ENCODE data around the gene MYO5B.

The MYO5B gene

GRCh38 chr18:50131591-50131990 lies 63.4 kb downstream of the MYO5B start:
- no peaks in the 10 kb centered on the region for H3K4me1 ChIP-seq (ENCODE audit: low read depth, poor library complexity, severe bottlenecking)
- H3K79me2 ChIP-seq (ENCODE audit: insufficient read depth, low read depth), result no peaks in the 10 kb centered on the region
- H3K27ac ChIP-seq, result no peak overlapping the region
- no peak for TF ChIP-seq CTCF (conservative IDR thresholded peaks at IDR 0.05; ENCODE audit: low read depth, low read length)
- no peak overlapping the region for H2AFZ ChIP-seq (ENCODE audit: low read depth)
- no peak overlapping the region for H3K4me3 ChIP-seq (IDR thresholded peaks at IDR 0.05; ENCODE audit: insufficient read depth, low read depth, low read length)
- no peaks in the 10 kb centered on the region for H3K27me3 ChIP-seq (ENCODE audit: insufficient read depth, low read depth)
- H3K36me3 ChIP-seq (ENCODE audit: insufficient read depth), result no peaks in the 10 kb centered on the region
- H3K9ac ChIP-seq, result no peak overlapping the region
- no peaks in the 10 kb centered on the region for H4K20me1 ChIP-seq (ENCODE audit: insufficient read depth)
- H3K4me2 ChIP-seq, result no peak overlapping the region

- Histone ChIP-seq H3K4me2 (no peak overlapping the region), H2AFZ (ENCODE audit: low read depth) (no peak overlapping the region), H3K27me3 (ENCODE audit: insufficient read depth, low read depth) (no peaks in the 10 kb centered on the region), H3K79me2 (ENCODE audit: insufficient read depth, low read depth) (no peaks in the 10 kb centered on the region), H3K4me3 (IDR thresholded peaks at IDR 0.05; ENCODE audit: insufficient read depth, low read depth, low read length) (no peak overlapping the region), H3K27ac (no peak overlapping the region), H3K9ac (no peak overlapping the region), H3K36me3 (ENCODE audit: insufficient read depth) (no peaks in the 10 kb centered on the region), H4K20me1 (ENCODE audit: insufficient read depth) (no peaks in the 10 kb centered on the region), H3K4me1 (ENCODE audit: low read depth, poor library complexity, severe bottlenecking) (no peaks in the 10 kb centered on the region)
- TF ChIP-seq CTCF (conservative IDR thresholded peaks at IDR 0.05; ENCODE audit: low read depth, low read length), result no peak
These were observed 66.3 kb downstream of the MYO5B start for GRCh38 chr18:50128506-50129271.

- TF ChIP-seq CTCF (conservative IDR thresholded peaks at IDR 0.05; ENCODE audit: low read depth, low read length), result no peak
- Histone ChIP-seq H2AFZ (ENCODE audit: low read depth) (no peak overlapping the region), H4K20me1 (ENCODE audit: insufficient read depth) (no peaks in the 10 kb centered on the region), H3K4me1 (ENCODE audit: low read depth, poor library complexity, severe bottlenecking) (no peaks in the 10 kb centered on the region), H3K4me3 (IDR thresholded peaks at IDR 0.05; ENCODE audit: insufficient read depth, low read depth, low read length) (no peak overlapping the region), H3K36me3 (ENCODE audit: insufficient read depth) (no peaks in the 10 kb centered on the region), H3K79me2 (ENCODE audit: insufficient read depth, low read depth) (no peaks in the 10 kb centered on the region), H3K27ac (no peak overlapping the region), H3K9ac (no peak overlapping the region), H3K27me3 (ENCODE audit: insufficient read depth, low read depth) (no peaks in the 10 kb centered on the region), H3K4me2 (no peak overlapping the region)
These were observed 67.3 kb downstream of the MYO5B start for GRCh38 chr18:50127516-50128210.

GRCh38 chr18:50126471-50126870 lies 68.5 kb downstream of the MYO5B start:
- Histone ChIP-seq H3K4me3 (IDR thresholded peaks at IDR 0.05; ENCODE audit: insufficient read depth, low read depth, low read length) (no peak overlapping the region), H3K36me3 (ENCODE audit: insufficient read depth) (no peaks in the 10 kb centered on the region), H2AFZ (ENCODE audit: low read depth) (no peak overlapping the region), H3K9ac (no peak overlapping the region), H3K27ac (no peak overlapping the region), H3K4me1 (ENCODE audit: low read depth, poor library complexity, severe bottlenecking) (no peaks in the 10 kb centered on the region), H4K20me1 (ENCODE audit: insufficient read depth) (no peaks in the 10 kb centered on the region), H3K27me3 (ENCODE audit: insufficient read depth, low read depth) (no peaks in the 10 kb centered on the region), H3K79me2 (ENCODE audit: insufficient read depth, low read depth) (no peaks in the 10 kb centered on the region), H3K4me2 (no peak overlapping the region)
- TF ChIP-seq CTCF (conservative IDR thresholded peaks at IDR 0.05; ENCODE audit: low read depth, low read length), result no peak
